Lung (tissue), 12 donors: Measurements from ENCODE around the gene SYT1. TPM values are rescaled to one million over a fixed set of nuclear protein-coding genes. Genes with fewer than 3 reads are reported as not detected.

Experiments
- ATAC-seq: fragments of 200-7000 bp; cut with Tn5 transposase; one replicate; pipeline ENCODE4 v1.9.1; 2020; ENCODE audit warnings: moderate number of reproducible peaks; ENCODE audit not compliant: insufficient read depth, low FRiP score
- DNase-seq, 3 donors: peaks; one replicate each; pipeline ENCODE4 v3.0.0-alpha.2; 2013 to 2017
- H3K27ac ChIP-seq, 2 donors: one replicate each; pipeline ENCODE4 v1.5.1; 2013; ENCODE audit warnings: mild to moderate bottlenecking in 2 of 2, moderate library complexity in 2 of 2, control low read depth in 1 of 2, inconsistent platforms in 1 of 2, low read depth in 1 of 2, low read length in 1 of 2
- H3K27me3 ChIP-seq, 3 donors: one replicate each; pipeline ENCODE4 v1.5.1; 2013; ENCODE audit warnings: low read length in 2 of 3; ENCODE audit not compliant: control insufficient read depth in 3 of 3, insufficient read depth in 3 of 3
- H3K36me3 ChIP-seq, 4 donors: one replicate each; pipeline ENCODE4 v1.5.1; 2013; ENCODE audit warnings: low read length in 4 of 4, mild to moderate bottlenecking in 1 of 4, moderate library complexity in 1 of 4; ENCODE audit not compliant: control insufficient read depth in 4 of 4, insufficient read depth in 4 of 4
- H3K4me1 ChIP-seq, 5 donors: one replicate each; pipeline ENCODE4 v1.5.1; 2013; ENCODE audit warnings: low read length in 5 of 5, mild to moderate bottlenecking in 2 of 5, moderate library complexity in 1 of 5; ENCODE audit not compliant: control insufficient read depth in 5 of 5, insufficient read depth in 5 of 5
- H3K4me3 ChIP-seq: one replicate; pipeline ENCODE4 v1.5.1; 2013; ENCODE audit warnings: mild to moderate bottlenecking, control low read depth, moderate library complexity
- H3K9ac ChIP-seq, 2 donors: one replicate each; pipeline ENCODE4 v1.5.1; 2013; ENCODE audit warnings: low read length in 2 of 2, control low read depth in 1 of 2; ENCODE audit not compliant: insufficient read depth in 1 of 2
- H3K9me3 ChIP-seq, 4 donors: one replicate each; pipeline ENCODE4 v1.5.1; 2013; ENCODE audit warnings: low read length in 3 of 4, mild to moderate bottlenecking in 1 of 4, moderate library complexity in 1 of 4; ENCODE audit not compliant: control insufficient read depth in 4 of 4, insufficient read depth in 3 of 4
- WGBS, 2 donors: extraction: QIAGEN DNeasy Blood & Tissue Kit; methylation state at CpG; one replicate each; pipeline ENCODE4 v1.1.7; 2013; 5-methylcytosine and 5-hydroxymethylcytosine counted together
- polyA plus RNA-seq, 2 donors: library from polyadenylated mRNA; stranded (reverse); fragments of 200-250 nt; gene quantifications; one replicate each; pipeline ENCODE4 v1.2.1, GENCODE V29; 2013
- total RNA-seq, 2 donors: library from RNA; depleted of rRNA in 1 of 2; stranded (reverse); fragments of >200 nt in 1 of 2; gene quantifications; one replicate each; pipeline ENCODE4 v1.2.1, GENCODE V29; 2014 to 2021
- TF ChIP-seq, protein P1 (sequence below): IDR thresholded peaks from 2 replicates; pipeline ENCODE4 v1.5.1; 2012; ENCODE audit warnings: mild to moderate bottlenecking; ENCODE audit errors: control extremely low read depth, extremely low read depth
- donor health status: control.
- donor health status: control.
- donor health status: Bipolar disorder and iron deficiency.
- donor health status: healthy.
- donor health status: DM: yes; HTN: yes; CAD: no.

SYT1 gene
- total and polyA plus RNA-seq, 4 donors, result 0.05 to 3.2 (median 0.46) TPM

DNA sequence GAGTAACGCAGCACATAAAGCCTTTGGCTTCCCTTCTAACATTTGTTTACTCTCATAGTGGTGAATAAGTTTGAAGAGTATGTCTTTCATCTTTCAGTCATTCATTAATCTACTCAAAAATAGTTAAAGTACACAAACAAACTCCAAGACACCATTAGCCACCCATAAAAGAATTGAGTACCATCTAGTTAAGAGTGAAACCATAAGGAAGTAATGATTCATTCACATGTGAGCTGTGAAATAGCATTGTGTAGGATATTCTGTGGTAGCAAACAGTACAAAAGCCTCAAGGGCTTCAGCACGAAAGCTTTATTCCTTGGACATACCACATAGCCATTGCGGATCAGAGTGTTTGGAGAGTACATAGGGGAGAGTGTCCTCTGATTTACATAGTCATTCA, 13.9 kb downstream of the SYT1 start:
- no peak for DNase-seq
- no peak for ATAC-seq
- H3K4me1 ChIP-seq, result no peaks in the 10 kb centered on the region
- no peaks in the 10 kb centered on the region for H3K9me3 ChIP-seq
- no peak overlapping the region for H3K9ac ChIP-seq
- WGBS, 2 donors, result 74 to 87% methylated on average over 3 of the region's 3 CpGs
- TF ChIP-seq, protein P1, sequence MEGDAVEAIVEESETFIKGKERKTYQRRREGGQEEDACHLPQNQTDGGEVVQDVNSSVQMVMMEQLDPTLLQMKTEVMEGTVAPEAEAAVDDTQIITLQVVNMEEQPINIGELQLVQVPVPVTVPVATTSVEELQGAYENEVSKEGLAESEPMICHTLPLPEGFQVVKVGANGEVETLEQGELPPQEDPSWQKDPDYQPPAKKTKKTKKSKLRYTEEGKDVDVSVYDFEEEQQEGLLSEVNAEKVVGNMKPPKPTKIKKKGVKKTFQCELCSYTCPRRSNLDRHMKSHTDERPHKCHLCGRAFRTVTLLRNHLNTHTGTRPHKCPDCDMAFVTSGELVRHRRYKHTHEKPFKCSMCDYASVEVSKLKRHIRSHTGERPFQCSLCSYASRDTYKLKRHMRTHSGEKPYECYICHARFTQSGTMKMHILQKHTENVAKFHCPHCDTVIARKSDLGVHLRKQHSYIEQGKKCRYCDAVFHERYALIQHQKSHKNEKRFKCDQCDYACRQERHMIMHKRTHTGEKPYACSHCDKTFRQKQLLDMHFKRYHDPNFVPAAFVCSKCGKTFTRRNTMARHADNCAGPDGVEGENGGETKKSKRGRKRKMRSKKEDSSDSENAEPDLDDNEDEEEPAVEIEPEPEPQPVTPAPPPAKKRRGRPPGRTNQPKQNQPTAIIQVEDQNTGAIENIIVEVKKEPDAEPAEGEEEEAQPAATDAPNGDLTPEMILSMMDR, result no peak
- H3K36me3 ChIP-seq, result no peaks in the 10 kb centered on the region
- no peaks in the 10 kb centered on the region for H3K27me3 ChIP-seq
- H3K4me3 ChIP-seq, result no peak overlapping the region
- no peak overlapping the region for H3K27ac ChIP-seq

DNA sequence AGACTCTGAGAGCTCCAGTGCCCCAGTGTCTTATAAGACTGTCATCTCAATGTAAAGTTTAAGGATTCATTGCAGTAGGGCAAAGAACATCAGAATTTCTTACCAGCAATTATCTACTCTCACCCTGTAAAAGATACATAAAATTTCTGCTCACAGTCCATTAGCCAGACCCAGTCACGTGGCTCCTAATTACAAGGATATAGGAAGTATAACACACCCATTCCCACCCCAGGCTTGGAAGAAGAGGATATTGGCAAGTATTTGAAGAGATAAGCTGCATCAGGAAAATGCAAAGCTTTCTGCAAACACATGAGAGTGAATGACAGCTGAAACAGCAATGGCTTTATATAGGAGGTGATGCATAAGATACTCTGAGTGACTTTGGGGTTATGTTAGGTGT, 14.3 kb downstream of the SYT1 start:
- WGBS, 2 donors, result 61 to 77% methylated on average over 1 of the region's 1 CpG
- ATAC-seq, result no peak
- Histone ChIP-seq H3K4me3 (no peak overlapping the region), H3K27me3 (no peaks in the 10 kb centered on the region), H3K27ac (no peak overlapping the region), H3K9ac (no peak overlapping the region), H3K36me3 (no peaks in the 10 kb centered on the region), H3K9me3 (no peaks in the 10 kb centered on the region), H3K4me1 (no peaks in the 10 kb centered on the region)
- no peak for DNase-seq
- TF ChIP-seq, protein P1, result no peak

DNA sequence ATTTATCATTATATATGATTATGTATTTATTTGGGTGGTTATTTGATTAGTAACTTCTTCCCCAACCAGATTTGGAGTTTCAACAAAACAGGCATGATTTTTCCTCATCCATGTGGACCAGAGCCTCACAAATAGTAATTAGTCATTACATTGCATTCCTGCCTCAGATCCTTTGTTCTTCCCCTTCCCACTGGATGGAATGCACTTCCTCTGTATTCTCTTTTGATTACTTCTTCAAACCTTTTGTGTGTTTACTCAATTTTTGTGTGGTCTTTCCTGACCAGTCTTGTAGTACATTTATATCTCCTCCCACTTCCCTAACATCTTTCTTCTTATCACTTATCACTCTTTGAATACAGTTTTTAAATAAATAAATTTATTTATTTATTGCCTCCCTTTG, 15.5 kb downstream of the SYT1 start:
- H3K27ac ChIP-seq, result no peak overlapping the region
- DNase-seq (peak in 2 of 3 donors; percentile 11 to 22), ATAC-seq (no peak)
- H3K4me3 ChIP-seq, result no peak overlapping the region
- H3K9me3 ChIP-seq, result no peaks in the 10 kb centered on the region
- H3K27me3 ChIP-seq, result no peaks in the 10 kb centered on the region
- no peaks in the 10 kb centered on the region for H3K36me3 ChIP-seq
- H3K4me1 ChIP-seq, result no peaks in the 10 kb centered on the region
- TF ChIP-seq, protein P1, result no peak
- H3K9ac ChIP-seq, result no peak overlapping the region

DNA sequence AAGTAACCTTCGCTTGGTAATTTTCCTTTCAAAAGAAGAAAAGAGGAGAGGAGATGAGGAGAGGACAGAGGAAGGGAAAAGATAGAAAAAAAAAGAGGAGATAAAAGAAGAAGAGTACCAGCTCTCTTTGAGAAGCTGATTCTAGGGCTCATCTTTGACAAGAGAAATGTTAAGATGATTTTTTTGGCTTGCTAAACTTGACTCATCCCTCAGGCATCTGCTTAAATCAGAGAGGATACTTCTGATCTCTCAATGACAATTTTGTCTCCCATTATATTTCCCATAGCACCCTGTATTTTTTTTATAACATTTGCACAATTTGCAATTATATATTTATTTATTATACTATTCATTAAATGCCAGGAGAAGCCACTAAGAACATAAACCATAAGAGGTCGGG, 17.1 kb downstream of the SYT1 start:
- Histone ChIP-seq H3K9ac (no peak overlapping the region), H3K9me3 (no peaks in the 10 kb centered on the region), H3K4me1 (no peaks in the 10 kb centered on the region), H3K4me3 (no peak overlapping the region), H3K36me3 (no peaks in the 10 kb centered on the region), H3K27me3 (no peaks in the 10 kb centered on the region), H3K27ac (no peak overlapping the region)
- ATAC-seq, result no peak
- WGBS, 2 donors, result 84 to 88% methylated on average over 2 of the region's 2 CpGs
- TF ChIP-seq, protein P1, result no peak
- DNase-seq, result no peak
